ENCODE measurements around the gene MACROD2.

DNA sequence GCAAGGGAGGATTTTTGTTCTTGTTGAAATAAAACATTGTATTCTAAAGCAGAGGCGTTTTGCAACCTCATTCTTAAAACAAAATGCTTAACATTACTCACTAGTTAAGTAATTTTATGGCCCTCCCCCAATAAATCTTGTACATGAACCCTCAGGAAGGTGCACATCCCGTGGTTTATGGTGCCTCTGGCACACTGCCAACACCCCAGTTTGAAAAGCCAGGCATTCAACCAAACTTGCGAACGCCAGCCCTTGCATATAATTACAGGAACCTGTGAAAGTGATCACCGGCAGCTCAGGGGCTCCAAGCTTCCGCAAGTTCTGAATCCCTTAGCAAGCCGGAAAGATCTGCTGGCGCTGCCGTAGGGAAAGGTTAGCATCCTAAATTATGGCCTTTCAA is 1451.1 kb downstream of the MACROD2 start:
- TF ChIP-seq, protein P1, sequence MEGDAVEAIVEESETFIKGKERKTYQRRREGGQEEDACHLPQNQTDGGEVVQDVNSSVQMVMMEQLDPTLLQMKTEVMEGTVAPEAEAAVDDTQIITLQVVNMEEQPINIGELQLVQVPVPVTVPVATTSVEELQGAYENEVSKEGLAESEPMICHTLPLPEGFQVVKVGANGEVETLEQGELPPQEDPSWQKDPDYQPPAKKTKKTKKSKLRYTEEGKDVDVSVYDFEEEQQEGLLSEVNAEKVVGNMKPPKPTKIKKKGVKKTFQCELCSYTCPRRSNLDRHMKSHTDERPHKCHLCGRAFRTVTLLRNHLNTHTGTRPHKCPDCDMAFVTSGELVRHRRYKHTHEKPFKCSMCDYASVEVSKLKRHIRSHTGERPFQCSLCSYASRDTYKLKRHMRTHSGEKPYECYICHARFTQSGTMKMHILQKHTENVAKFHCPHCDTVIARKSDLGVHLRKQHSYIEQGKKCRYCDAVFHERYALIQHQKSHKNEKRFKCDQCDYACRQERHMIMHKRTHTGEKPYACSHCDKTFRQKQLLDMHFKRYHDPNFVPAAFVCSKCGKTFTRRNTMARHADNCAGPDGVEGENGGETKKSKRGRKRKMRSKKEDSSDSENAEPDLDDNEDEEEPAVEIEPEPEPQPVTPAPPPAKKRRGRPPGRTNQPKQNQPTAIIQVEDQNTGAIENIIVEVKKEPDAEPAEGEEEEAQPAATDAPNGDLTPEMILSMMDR (IDR thresholded peaks at IDR 0.05): no peak
- TF ChIP-seq POLR2A (IDR thresholded peaks at IDR 0.05): no peak
- TF ChIP-seq EP300 (IDR thresholded peaks at IDR 0.05): no peak

Data from suprapubic skin (tissue), 3 donors.